ENCODE data around the gene ICA1L. TPM values are rescaled to one million over a fixed set of nuclear protein-coding genes. Genes with fewer than 3 reads are reported as not detected.

Gene ICA1L
- total RNA-seq, 1 donor from 2014 or later: 7.6 TPM

DNA sequence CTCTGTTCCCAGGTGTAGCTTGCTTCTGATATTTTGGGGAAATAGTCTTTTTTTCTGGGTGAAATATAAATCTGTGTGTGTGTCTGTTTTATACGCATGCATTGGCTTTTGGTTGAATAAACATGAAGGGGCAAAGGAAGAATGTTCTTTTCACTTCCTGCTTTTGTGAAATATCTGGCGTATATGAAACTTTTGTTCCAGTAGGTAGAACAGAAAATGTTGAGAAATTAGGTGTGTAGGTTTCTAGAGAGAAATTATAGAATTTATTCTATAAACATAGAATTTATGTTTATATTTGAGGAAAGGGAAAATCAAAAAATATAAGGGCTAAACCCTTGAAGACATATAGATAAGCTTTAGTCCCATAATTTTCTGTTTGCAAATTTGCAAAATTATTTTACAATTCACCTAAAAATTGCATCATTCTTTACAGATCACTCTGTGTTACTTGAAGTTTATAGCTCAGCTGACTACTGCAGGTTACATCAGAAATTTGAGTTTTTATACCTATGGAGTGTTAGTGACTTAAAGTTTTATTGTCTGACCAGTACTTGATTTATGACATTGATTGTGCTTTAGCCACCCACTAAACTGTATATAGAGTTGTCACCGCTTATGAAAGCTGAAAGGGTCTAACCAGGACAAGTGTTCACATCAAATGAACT lies 120.7 kb downstream of the ICA1L start:
- Histone ChIP-seq H3K4me3 (ENCODE audit: low read depth, low read length) (no peak overlapping the region), H3K36me3 (ENCODE audit: control insufficient read depth, insufficient read depth, low read length) (no peaks in the 10 kb centered on the region), H3K27me3 (ENCODE audit: control insufficient read depth, insufficient read depth, low read length) (no peaks in the 10 kb centered on the region)
- no peak for TF ChIP-seq CTCF (IDR thresholded peaks at IDR 0.05; ENCODE audit: insufficient read depth, low read length, poor library complexity, severe bottlenecking)
- no peak for DNase-seq (ENCODE audit: low read depth)

DNA sequence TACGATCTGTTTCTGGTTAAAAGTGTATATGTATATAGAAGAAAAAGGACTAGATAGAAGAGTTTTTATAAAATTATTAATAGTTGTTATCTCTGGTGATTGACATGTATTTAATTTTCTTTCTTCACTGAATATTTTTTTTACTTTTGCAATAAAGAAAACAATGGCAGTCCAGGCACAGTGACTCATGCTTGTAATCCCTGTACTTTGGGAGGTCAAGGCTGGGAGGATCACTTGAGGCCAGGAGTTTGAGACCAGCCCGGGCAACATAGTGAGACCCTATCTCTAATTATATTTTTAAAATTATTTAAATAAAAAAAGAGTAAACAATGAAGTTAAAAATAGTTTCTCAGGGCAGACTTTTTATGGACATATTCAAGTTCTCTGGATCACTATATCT lies 122.1 kb downstream of the ICA1L start:
- no peaks in the 10 kb centered on the region for H3K36me3 ChIP-seq (ENCODE audit: control insufficient read depth, insufficient read depth, low read length)
- no peak for TF ChIP-seq CTCF (IDR thresholded peaks at IDR 0.05; ENCODE audit: insufficient read depth, low read length, poor library complexity, severe bottlenecking)
- H3K4me3 ChIP-seq (ENCODE audit: low read depth, low read length): no peak overlapping the region
- no peak for DNase-seq (ENCODE audit: low read depth)
- no peaks in the 10 kb centered on the region for H3K27me3 ChIP-seq (ENCODE audit: control insufficient read depth, insufficient read depth, low read length)

DNA sequence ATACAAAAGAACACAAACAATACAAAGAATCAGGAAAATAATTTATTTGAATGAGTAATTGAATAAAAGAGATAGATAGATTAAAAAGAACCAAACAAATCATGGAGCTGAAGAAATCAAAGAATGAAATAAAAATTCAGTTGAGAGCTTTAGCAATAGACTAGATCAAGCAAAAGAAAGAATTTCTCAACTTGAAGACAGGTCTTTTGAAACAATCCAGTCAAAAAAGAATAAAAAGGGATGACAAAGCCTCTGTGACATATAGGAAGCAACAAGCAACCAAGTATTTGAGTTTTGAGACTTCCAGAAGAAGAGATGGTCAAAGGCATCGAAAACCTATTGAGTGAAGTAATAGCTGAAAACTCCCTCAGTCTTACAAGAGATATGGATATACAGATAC lies 128.0 kb downstream of the ICA1L start:
- TF ChIP-seq CTCF (IDR thresholded peaks at IDR 0.05; ENCODE audit: insufficient read depth, low read length, poor library complexity, severe bottlenecking): no peak
- Histone ChIP-seq H3K36me3 (ENCODE audit: control insufficient read depth, insufficient read depth, low read length) (no peaks in the 10 kb centered on the region), H3K4me3 (ENCODE audit: low read depth, low read length) (no peak overlapping the region), H3K27me3 (ENCODE audit: control insufficient read depth, insufficient read depth, low read length) (no peaks in the 10 kb centered on the region)
- DNase-seq (ENCODE audit: low read depth): no peak

DNA sequence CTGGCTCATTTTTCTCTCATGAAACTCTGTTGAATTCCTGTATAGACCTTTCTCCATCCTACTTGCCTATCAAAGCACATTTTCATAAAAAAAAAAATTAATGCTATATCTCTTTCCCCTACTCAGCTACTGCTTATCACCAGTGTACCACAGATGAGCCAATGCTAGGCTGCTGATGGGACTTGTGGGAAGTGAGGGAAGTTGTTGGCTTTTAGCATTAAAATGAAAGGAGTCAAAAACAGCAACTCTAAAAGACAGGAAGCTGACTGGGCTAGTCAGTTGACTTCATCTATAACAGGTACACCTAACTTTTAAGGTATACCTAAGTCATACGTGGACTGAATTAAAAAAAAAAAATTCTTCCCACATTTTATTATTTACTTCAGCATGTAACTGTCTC lies 134.7 kb downstream of the ICA1L start:
- TF ChIP-seq CTCF (IDR thresholded peaks at IDR 0.05; ENCODE audit: insufficient read depth, low read length, poor library complexity, severe bottlenecking): no peak
- Histone ChIP-seq H3K36me3 (ENCODE audit: control insufficient read depth, insufficient read depth, low read length) (no peaks in the 10 kb centered on the region), H3K4me3 (ENCODE audit: low read depth, low read length) (no peak overlapping the region), H3K27me3 (ENCODE audit: control insufficient read depth, insufficient read depth, low read length) (no peaks in the 10 kb centered on the region)
- DNase-seq (ENCODE audit: low read depth): no peak

GRCh38 chr2:202726070-202726469 lies 145.5 kb downstream of the ICA1L start:
- no peak for TF ChIP-seq CTCF (IDR thresholded peaks at IDR 0.05; ENCODE audit: insufficient read depth, low read length, poor library complexity, severe bottlenecking)
- no peak overlapping the region for H3K4me3 ChIP-seq (ENCODE audit: low read depth, low read length)
- H3K27me3 ChIP-seq (ENCODE audit: control insufficient read depth, insufficient read depth, low read length): no peaks in the 10 kb centered on the region
- H3K36me3 ChIP-seq (ENCODE audit: control insufficient read depth, insufficient read depth, low read length): no peaks in the 10 kb centered on the region
- no peak for DNase-seq (ENCODE audit: low read depth)

GRCh38 chr2:202723746-202724145 lies 147.8 kb downstream of the ICA1L start:
- H3K36me3 ChIP-seq (ENCODE audit: control insufficient read depth, insufficient read depth, low read length): no peaks in the 10 kb centered on the region
- no peaks in the 10 kb centered on the region for H3K27me3 ChIP-seq (ENCODE audit: control insufficient read depth, insufficient read depth, low read length)
- TF ChIP-seq CTCF (IDR thresholded peaks at IDR 0.05; ENCODE audit: insufficient read depth, low read length, poor library complexity, severe bottlenecking): no peak
- DNase-seq (ENCODE audit: low read depth): no peak
- no peak overlapping the region for H3K4me3 ChIP-seq (ENCODE audit: low read depth, low read length)
